BE2C (cell line): Measurements from ENCODE around the gene PIMREG.

Source experiments
- DNase-seq: peaks from one replicate; pipeline ENCODE4 v3.0.0-alpha.2; 2020
- H3K27me3 ChIP-seq: fragments of 250-450 bp; sonication (Bioruptor Pico); 2 replicates; pipeline ENCODE4 v1.5.1; 2020; ENCODE audit warnings: mild to moderate bottlenecking
- H3K36me3 ChIP-seq: fragments of 250-450 bp; sonication (Bioruptor Pico); 2 replicates; pipeline ENCODE4 v1.5.1; 2020; ENCODE audit warnings: mild to moderate bottlenecking
- H3K4me1 ChIP-seq: fragments of 250-450 bp; sonication (Bioruptor Pico); 2 replicates; pipeline ENCODE4 v1.5.1; 2020
- H3K4me3 ChIP-seq: 2 replicates; pipeline ENCODE4 v1.5.1; 2011; ENCODE audit warnings: low read depth, low read length
- H3K9me3 ChIP-seq: fragments of 250-450 bp; sonication (Bioruptor Pico); 2 replicates; pipeline ENCODE4 v1.5.1; 2020
- CTCF ChIP-seq: IDR thresholded peaks from 2 replicates; pipeline ENCODE4 v1.5.1; 2012; ENCODE audit warnings: mild to moderate bottlenecking, low read depth, low read length

PIMREG gene

GRCh38 chr17:6446516-6447100 is 2.4 kb downstream of the PIMREG start:
- Histone ChIP-seq H3K27me3 (no peaks in the 10 kb centered on the region), H3K4me1 (no peaks in the 10 kb centered on the region), H3K9me3 (no peaks in the 10 kb centered on the region), H3K4me3 (no peak overlapping the region), H3K36me3 (no peaks in the 10 kb centered on the region; the same call in none of the 2 replicates)
- no peak for TF ChIP-seq CTCF
- no peak for DNase-seq

- Histone ChIP-seq H3K4me1 (no peaks in the 10 kb centered on the region), H3K9me3 (no peaks in the 10 kb centered on the region), H3K4me3 (no peak overlapping the region), H3K27me3 (no peaks in the 10 kb centered on the region), H3K36me3 (no peaks in the 10 kb centered on the region; the same call in none of the 2 replicates)
- no peak for DNase-seq
- no peak for TF ChIP-seq CTCF
These were observed 4.2 kb downstream of the PIMREG start for GRCh38 chr17:6448473-6448872.

GRCh38 chr17:6449307-6449706 is 5.1 kb downstream of the PIMREG start:
- no peak for DNase-seq
- Histone ChIP-seq H3K36me3 (no peaks in the 10 kb centered on the region; the same call in none of the 2 replicates), H3K4me3 (no peak overlapping the region), H3K27me3 (no peaks in the 10 kb centered on the region), H3K4me1 (no peaks in the 10 kb centered on the region), H3K9me3 (no peaks in the 10 kb centered on the region)
- TF ChIP-seq CTCF, result no peak

GRCh38 chr17:6450926-6451832 is 6.9 kb downstream of the PIMREG start:
- Histone ChIP-seq H3K4me3 (no peak overlapping the region), H3K36me3 (no peaks in the 10 kb centered on the region; the same call in 1 of the 2 replicates), H3K4me1 (no peaks in the 10 kb centered on the region), H3K9me3 (no peaks in the 10 kb centered on the region), H3K27me3 (peaks cover 6% of the 10 kb centered on the region; the same call in 1 of the 2 replicates)
- TF ChIP-seq CTCF, result no peak
- no peak for DNase-seq

GRCh38 chr17:6452471-6453266 is 8.4 kb downstream of the PIMREG start:
- no peak for TF ChIP-seq CTCF
- Histone ChIP-seq H3K36me3 (no peaks in the 10 kb centered on the region; the same call in 1 of the 2 replicates), H3K9me3 (no peaks in the 10 kb centered on the region), H3K27me3 (peaks cover 6% of the 10 kb centered on the region; the same call in 1 of the 2 replicates), H3K4me1 (no peaks in the 10 kb centered on the region), H3K4me3 (no peak overlapping the region)
- no peak for DNase-seq
